Upper lobe of left lung (tissue), 4 donors: ENCODE measurements around the gene SLC18A2.

Source experiments
- EP300 ChIP-seq, 4 donors: sonication (generic); formaldehyde crosslinking; IDR thresholded peaks; one replicate each; pipeline ENCODE4 v1.5.1; 2017; ENCODE audit warnings: antibody characterized with exemption in 4 of 4, control low read depth in 2 of 4
- POLR2A ChIP-seq, 4 donors: fragments of 450-650 bp; IDR thresholded peaks; one replicate each; pipeline ENCODE4 v1.5.1; 2016 to 2017; ENCODE audit warnings: antibody characterized with exemption in 4 of 4, mild to moderate bottlenecking in 2 of 4
- POLR2AphosphoS5 ChIP-seq, 2 donors: sonication (generic); formaldehyde crosslinking; IDR thresholded peaks; one replicate each; pipeline ENCODE4 v1.5.1; 2017; ENCODE audit warnings: antibody characterized with exemption in 2 of 2
- TF ChIP-seq, protein P1 (sequence below), 6 experiments: fragments of 450-650 bp in 4 of 6; fragments of 200-600 bp in 2 of 6; sonication (generic) in 2 of 6; IDR thresholded peaks; one replicate each; pipeline ENCODE4 v1.5.1; 2016 to 2019; ENCODE audit warnings: antibody characterized with exemption in 6 of 6

DNA sequence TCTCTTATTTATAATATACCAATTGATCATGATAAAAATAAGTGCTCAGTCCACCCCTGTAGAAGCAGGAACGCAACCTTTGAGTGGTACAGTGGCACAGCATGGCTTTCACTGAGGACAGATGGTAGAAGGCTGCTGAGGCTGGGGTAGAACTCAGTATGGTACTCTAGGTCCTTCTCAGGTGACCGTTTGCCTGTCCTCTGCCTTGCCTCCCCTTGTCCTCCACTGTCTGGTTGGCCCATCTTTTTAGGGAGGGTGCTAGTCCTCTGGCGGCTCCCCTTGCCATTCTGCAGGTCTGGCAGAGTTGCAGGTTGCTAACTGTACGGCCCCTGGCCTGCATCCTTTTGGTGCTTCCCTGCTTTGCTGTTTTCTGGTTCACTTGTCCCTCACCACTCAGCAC, 27.3 kb downstream of the SLC18A2 start:
- TF ChIP-seq, protein P1, sequence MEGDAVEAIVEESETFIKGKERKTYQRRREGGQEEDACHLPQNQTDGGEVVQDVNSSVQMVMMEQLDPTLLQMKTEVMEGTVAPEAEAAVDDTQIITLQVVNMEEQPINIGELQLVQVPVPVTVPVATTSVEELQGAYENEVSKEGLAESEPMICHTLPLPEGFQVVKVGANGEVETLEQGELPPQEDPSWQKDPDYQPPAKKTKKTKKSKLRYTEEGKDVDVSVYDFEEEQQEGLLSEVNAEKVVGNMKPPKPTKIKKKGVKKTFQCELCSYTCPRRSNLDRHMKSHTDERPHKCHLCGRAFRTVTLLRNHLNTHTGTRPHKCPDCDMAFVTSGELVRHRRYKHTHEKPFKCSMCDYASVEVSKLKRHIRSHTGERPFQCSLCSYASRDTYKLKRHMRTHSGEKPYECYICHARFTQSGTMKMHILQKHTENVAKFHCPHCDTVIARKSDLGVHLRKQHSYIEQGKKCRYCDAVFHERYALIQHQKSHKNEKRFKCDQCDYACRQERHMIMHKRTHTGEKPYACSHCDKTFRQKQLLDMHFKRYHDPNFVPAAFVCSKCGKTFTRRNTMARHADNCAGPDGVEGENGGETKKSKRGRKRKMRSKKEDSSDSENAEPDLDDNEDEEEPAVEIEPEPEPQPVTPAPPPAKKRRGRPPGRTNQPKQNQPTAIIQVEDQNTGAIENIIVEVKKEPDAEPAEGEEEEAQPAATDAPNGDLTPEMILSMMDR (IDR thresholded peaks at IDR 0.05): no peak
- TF ChIP-seq POLR2A (IDR thresholded peaks at IDR 0.05): no peak
- no peak for TF ChIP-seq POLR2AphosphoS5 (IDR thresholded peaks at IDR 0.05)
- TF ChIP-seq EP300 (IDR thresholded peaks at IDR 0.05): no peak
